A549 (cell line): ENCODE measurements around the gene NNT. TPM values are rescaled to one million over a fixed set of nuclear protein-coding genes. Genes with fewer than 3 reads are reported as not detected.

Source experiments
- ATAC-seq, 2 experiments: fragments of 200-7000 bp in 1 of 2; fragments of >200 bp in 1 of 2; cut with Nextera tagmentation in 1 of 2; cut with Tn5 transposase in 1 of 2; 3 replicates each; pipeline versions ENCODE4 v1.8.0 to v1.9.1; 2018 to 2020; ENCODE audit warnings: mild to moderate bottlenecking in 1 of 2, moderate library complexity in 1 of 2
- CTCF ChIA-PET: fragments of 300-600 bp; sonication (Branson Sonifier 250); formaldehyde crosslinking; extraction: SDS; loops from one replicate; lab custom pipeline; 2021; ENCODE audit warnings: antibody characterized with exemption, inconsistent platforms; lab: Yijun Ruan, JAX
- POLR2A ChIA-PET: fragments of 350-600 bp; formaldehyde crosslinking; extraction: SDS; loops from one replicate; lab custom pipeline; 2021; ENCODE audit warnings: antibody characterized with exemption, inconsistent platforms; lab: Yijun Ruan, JAX
- DNase-seq, 2 experiments: peaks; one replicate each; pipeline versions ENCODE4 v3.0.0 to v3.0.0-alpha.2; 2011 to 2016; ENCODE audit warnings: low read depth in 1 of 2, low spot score in 1 of 2
- FAIRE-seq: peaks from 2 replicates; lab custom pipeline; 2011; peaks lifted over from hg19 to GRCh38; lab: Jason Lieb, UNC
- H3K27ac ChIP-seq, 2 experiments: fragments of >200 bp; sonication (Bioruptor Twin); formaldehyde crosslinking; 3 replicates each; pipeline ENCODE4 v1.5.1; 2016 to 2017
- H3K4me1 ChIP-seq: fragments of >200 bp; sonication (Bioruptor Twin); formaldehyde crosslinking; 3 replicates; pipeline ENCODE4 v1.6.1; 2016
- H3K4me2 ChIP-seq: fragments of >200 bp; sonication (Bioruptor Twin); formaldehyde crosslinking; 3 replicates; pipeline ENCODE4 v1.6.1; 2016
- H3K4me3 ChIP-seq: fragments of >200 bp; sonication (Bioruptor Twin); formaldehyde crosslinking; 3 replicates; pipeline ENCODE4 v1.5.1; 2016
- H3K9me3 ChIP-seq: fragments of >200 bp; sonication (Bioruptor Twin); formaldehyde crosslinking; 3 replicates; pipeline ENCODE4 v1.6.1; 2016
- BHLHE40 ChIP-seq: IDR thresholded peaks from 2 replicates; pipeline ENCODE4 v1.6.1; 2012; ENCODE audit warnings: low read depth, low read length, inconsistent platforms
- CBX2 ChIP-seq: fragments of 200-600 bp; sonication (generic); IDR thresholded peaks from 2 replicates; pipeline ENCODE4 v1.6.1; 2016; ENCODE audit warnings: low read depth, mild to moderate bottlenecking, borderline replicate concordance
- CBX8 ChIP-seq: fragments of 200-600 bp; sonication (generic); IDR thresholded peaks from 2 replicates; pipeline ENCODE4 v1.6.1; 2016
- CEBPB ChIP-seq, 2 experiments: fragments of >200 bp in 1 of 2; sonication (Bioruptor Twin) in 1 of 2; formaldehyde crosslinking in 1 of 2; IDR thresholded peaks; 2 replicates each; pipeline ENCODE4 v1.6.1; 2012 to 2016
- CHD2 ChIP-seq: fragments of 150-350 bp; IDR thresholded peaks from 2 replicates; pipeline ENCODE4 v1.6.1; 2014; ENCODE audit warnings: low read length; ENCODE audit not compliant: partially characterized antibody
- EHF ChIP-seq: fragments of 250-450 bp; sonication (Bioruptor Pico); IDR thresholded peaks from 2 replicates; pipeline ENCODE4 v1.5.0; 2020; ENCODE audit warnings: mild to moderate bottlenecking
- ESRRA ChIP-seq: fragments of 150-350 bp; IDR thresholded peaks from 2 replicates; pipeline ENCODE4 v1.6.1; 2014; ENCODE audit warnings: mild to moderate bottlenecking, low read length, borderline replicate concordance
- FOSL2 ChIP-seq, 2 experiments: fragments of 450-650 bp in 1 of 2; fragments of >200 bp in 1 of 2; sonication (Bioruptor Twin) in 1 of 2; formaldehyde crosslinking; IDR thresholded peaks; 2 replicates each; pipeline versions ENCODE4 v1.5.0 to v1.6.1; 2016 to 2020; ENCODE audit warnings: mild to moderate bottlenecking in 1 of 2, moderate library complexity in 1 of 2
- GATA3 ChIP-seq: IDR thresholded peaks from 2 replicates; pipeline ENCODE4 v1.6.1; 2012; ENCODE audit warnings: borderline replicate concordance
- HDAC2 ChIP-seq: fragments of 200-600 bp; sonication (generic); IDR thresholded peaks from 2 replicates; pipeline ENCODE4 v1.6.1; 2016
- HEYL ChIP-seq: fragments of 250-450 bp; sonication (Bioruptor Pico); IDR thresholded peaks from 2 replicates; pipeline ENCODE4 v1.8.0; 2021; ENCODE audit warnings: mild to moderate bottlenecking, moderate library complexity
- HOXB13 ChIP-seq: fragments of 250-450 bp; sonication (Bioruptor Pico); IDR thresholded peaks from 2 replicates; pipeline ENCODE4 v1.5.0; 2020; ENCODE audit warnings: low read depth, mild to moderate bottlenecking, moderate library complexity
- HOXB5 ChIP-seq: fragments of 250-450 bp; sonication (Bioruptor Pico); IDR thresholded peaks from 2 replicates; pipeline ENCODE4 v1.5.0; 2020; ENCODE audit warnings: mild to moderate bottlenecking, moderate library complexity
- JUN ChIP-seq, 2 experiments: fragments of >200 bp; sonication (Bioruptor Twin); formaldehyde crosslinking; IDR thresholded peaks; 2 replicates in 1 of 2; 3 replicates in 1 of 2; pipeline ENCODE4 v1.6.1; 2016 to 2017
- KDM5A ChIP-seq: fragments of 200-600 bp; sonication (generic); IDR thresholded peaks from 2 replicates; pipeline ENCODE4 v1.6.1; 2016; ENCODE audit warnings: antibody characterized with exemption, mild to moderate bottlenecking
- MAX ChIP-seq: IDR thresholded peaks from 2 replicates; pipeline ENCODE4 v1.6.1; 2012
- MAZ ChIP-seq: fragments of 150-350 bp; IDR thresholded peaks from 2 replicates; pipeline ENCODE4 v1.6.1; 2014; ENCODE audit warnings: antibody characterized with exemption, low read depth, low read length, borderline replicate concordance
- MYC ChIP-seq: IDR thresholded peaks from 2 replicates; pipeline ENCODE4 v1.6.1; 2012; ENCODE audit warnings: mild to moderate bottlenecking, inconsistent platforms, low read length, improper control_type of control experiment, borderline replicate concordance
- NR3C1 ChIP-seq: fragments of >200 bp; sonication (Bioruptor Twin); formaldehyde crosslinking; IDR thresholded peaks from 3 replicates; pipeline ENCODE4 v1.6.1; 2017
- PBX3 ChIP-seq: IDR thresholded peaks from 2 replicates; pipeline ENCODE4 v1.6.1; 2012
- PHF8 ChIP-seq: fragments of 200-600 bp; sonication (generic); IDR thresholded peaks from 2 replicates; pipeline ENCODE4 v1.6.1; 2016; ENCODE audit warnings: low read depth, mild to moderate bottlenecking, antibody characterized with exemption, moderate library complexity, borderline replicate concordance
- POLR2A ChIP-seq: IDR thresholded peaks from 2 replicates; pipeline ENCODE4 v1.6.1; 2012; ENCODE audit warnings: mild to moderate bottlenecking, low read length
- POLR2AphosphoS2 ChIP-seq: conservative IDR thresholded peaks from 2 replicates; pipeline ENCODE4 v1.6.1; 2012; ENCODE audit warnings: low read length, improper control_type of control experiment, inconsistent platforms
- RNF2 ChIP-seq: fragments of 200-600 bp; sonication (generic); IDR thresholded peaks from 2 replicates; pipeline ENCODE4 v1.6.1; 2016; ENCODE audit warnings: low read depth, mild to moderate bottlenecking, antibody characterized with exemption, moderate library complexity, borderline replicate concordance
- USF2 ChIP-seq: fragments of 450-650 bp; IDR thresholded peaks from 2 replicates; pipeline ENCODE4 v1.6.1; 2014; ENCODE audit warnings: antibody characterized with exemption
- ZC3H11A ChIP-seq: fragments of 450-650 bp; IDR thresholded peaks from 2 replicates; pipeline ENCODE4 v1.6.1; 2014; ENCODE audit warnings: antibody characterized with exemption, mild to moderate bottlenecking
- ZSCAN20 ChIP-seq: fragments of 250-450 bp; sonication (Bioruptor Pico); IDR thresholded peaks from 2 replicates; pipeline ENCODE4 v1.8.0; 2022; ENCODE audit warnings: mild to moderate bottlenecking, moderate library complexity
- WGBS: methylation state at CpG from one replicate; pipeline ENCODE4 v1.1.6; 2017; ENCODE audit errors: missing lambda C conversion rate; 5-methylcytosine and 5-hydroxymethylcytosine counted together
- polyA plus RNA-seq, 4 experiments: library from polyadenylated mRNA; depleted of rRNA in 3 of 4; stranded (reverse); fragments of >200 nt; fragmentation: RNase III in 1 of 4; extraction: RNeasy Plus Mini Kit Qiagen cat#74134 plus additional on column Dnase treatment in 1 of 4; gene quantifications; 2 replicates in 3 of 4; 3 replicates in 1 of 4; pipeline ENCODE4 v1.2.3, GENCODE V29; 2011 to 2017
- TF ChIP-seq, protein P1 (sequence below): fragments of 150-350 bp; IDR thresholded peaks from 2 replicates; pipeline ENCODE4 v1.6.1; 2014; ENCODE audit warnings: low read depth, mild to moderate bottlenecking, low read length
- TF ChIP-seq, protein P2 (sequence below): fragments of >200 bp; sonication (Bioruptor Twin); formaldehyde crosslinking; IDR thresholded peaks from 3 replicates; pipeline ENCODE4 v1.6.1; 2016

NNT gene
- polyA plus RNA-seq, 2 of the 4 experiments (the other 2 are of a cell fraction): 15.2 to 35.5 TPM

DNA sequence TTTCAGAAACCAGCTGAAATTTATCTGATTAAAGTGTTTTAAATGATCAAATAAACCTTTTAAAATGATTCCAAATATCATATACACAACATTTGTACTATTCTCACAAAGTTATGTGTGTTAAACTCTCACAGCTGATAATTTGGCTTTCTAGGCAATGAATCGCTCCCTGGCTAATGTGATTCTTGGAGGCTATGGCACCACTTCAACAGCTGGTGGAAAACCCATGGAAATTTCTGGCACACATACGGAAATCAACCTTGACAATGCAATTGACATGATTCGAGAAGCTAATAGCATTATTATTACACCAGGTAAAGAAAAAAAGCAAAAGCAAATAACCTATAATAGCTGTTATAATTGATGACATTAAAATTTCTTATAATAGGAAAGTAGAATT lies 72.4 kb downstream of the NNT start:
- ChIA-PET POLR2A (no interaction called here), CTCF (interaction anchor here (0.8 kb wide), 1 partner anchor 22 kb away, joined by 3 read pairs; no protein-coding TSS in a partner anchor)
- ATAC-seq: no peak
- no peak overlapping the region for H3K27ac ChIP-seq
- H3K4me3 ChIP-seq: no peak overlapping the region
- WGBS: 87% methylated on average over 3 of the region's 3 CpGs
- H3K4me2 ChIP-seq: no peak overlapping the region
- FAIRE-seq: no peak
- TF ChIP-seq CBX2 (no peak), CEBPB (IDR thresholded peaks at IDR 0.05) (no peak), ESRRA (no peak), USF2 (no peak), HOXB13 (CRISPR knock-in tag) (no peak), RNF2 (no peak), FOSL2 (IDR thresholded peaks at IDR 0.05) (no peak), FOSL2 (CRISPR knock-in tag; IDR thresholded peaks at IDR 0.05) (no peak), CBX8 (no peak), POLR2A (no peak), NR3C1 (no peak), MYC (no peak), POLR2AphosphoS2 (no peak), ZSCAN20 (CRISPR knock-in tag) (no peak), PBX3 (no peak), KDM5A (no peak), ZC3H11A (no peak), CHD2 (no peak), BHLHE40 (no peak), PHF8 (no peak)
- TF ChIP-seq, protein P1, sequence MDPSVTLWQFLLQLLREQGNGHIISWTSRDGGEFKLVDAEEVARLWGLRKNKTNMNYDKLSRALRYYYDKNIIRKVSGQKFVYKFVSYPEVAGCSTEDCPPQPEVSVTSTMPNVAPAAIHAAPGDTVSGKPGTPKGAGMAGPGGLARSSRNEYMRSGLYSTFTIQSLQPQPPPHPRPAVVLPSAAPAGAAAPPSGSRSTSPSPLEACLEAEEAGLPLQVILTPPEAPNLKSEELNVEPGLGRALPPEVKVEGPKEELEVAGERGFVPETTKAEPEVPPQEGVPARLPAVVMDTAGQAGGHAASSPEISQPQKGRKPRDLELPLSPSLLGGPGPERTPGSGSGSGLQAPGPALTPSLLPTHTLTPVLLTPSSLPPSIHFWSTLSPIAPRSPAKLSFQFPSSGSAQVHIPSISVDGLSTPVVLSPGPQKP: no peak
- no peak for DNase-seq
- no peaks in the 10 kb centered on the region for H3K9me3 ChIP-seq
- no peaks in the 10 kb centered on the region for H3K4me1 ChIP-seq

- Histone ChIP-seq H3K4me1 (no peaks in the 10 kb centered on the region), H3K9me3 (no peaks in the 10 kb centered on the region), H3K4me3 (no peak overlapping the region), H3K4me2 (no peak overlapping the region), H3K27ac (no peak overlapping the region)
- POLR2A ChIA-PET: no interaction called here
- CTCF ChIA-PET: no interaction called here
- DNase-seq (no peak), FAIRE-seq (no peak), ATAC-seq (no peak)
- TF ChIP-seq JUN (IDR thresholded peaks at IDR 0.05): no peak
- TF ChIP-seq, protein P2, sequence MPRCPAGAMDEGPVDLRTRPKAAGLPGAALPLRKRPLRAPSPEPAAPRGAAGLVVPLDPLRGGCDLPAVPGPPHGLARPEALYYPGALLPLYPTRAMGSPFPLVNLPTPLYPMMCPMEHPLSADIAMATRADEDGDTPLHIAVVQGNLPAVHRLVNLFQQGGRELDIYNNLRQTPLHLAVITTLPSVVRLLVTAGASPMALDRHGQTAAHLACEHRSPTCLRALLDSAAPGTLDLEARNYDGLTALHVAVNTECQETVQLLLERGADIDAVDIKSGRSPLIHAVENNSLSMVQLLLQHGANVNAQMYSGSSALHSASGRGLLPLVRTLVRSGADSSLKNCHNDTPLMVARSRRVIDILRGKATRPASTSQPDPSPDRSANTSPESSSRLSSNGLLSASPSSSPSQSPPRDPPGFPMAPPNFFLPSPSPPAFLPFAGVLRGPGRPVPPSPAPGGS: no peak
- TF ChIP-seq HOXB5 (CRISPR knock-in tag): no peak
- no peak for TF ChIP-seq HDAC2
- no peak for TF ChIP-seq MAZ
- TF ChIP-seq GATA3: no peak
- no peak for TF ChIP-seq POLR2A
- no peak for TF ChIP-seq EHF
- no peak for TF ChIP-seq RNF2
- no peak for TF ChIP-seq ESRRA
- TF ChIP-seq BHLHE40: no peak
- no peak for TF ChIP-seq HEYL (CRISPR knock-in tag)
- no peak for TF ChIP-seq MYC
- no peak for TF ChIP-seq KDM5A
- no peak for TF ChIP-seq MAX
- WGBS: 87% methylated on average over 2 of the region's 2 CpGs
These were observed 73.3 kb downstream of the NNT start for GRCh38 chr5:43676083-43676840.
